ENCODE results near the gene INTS14.

DNA sequence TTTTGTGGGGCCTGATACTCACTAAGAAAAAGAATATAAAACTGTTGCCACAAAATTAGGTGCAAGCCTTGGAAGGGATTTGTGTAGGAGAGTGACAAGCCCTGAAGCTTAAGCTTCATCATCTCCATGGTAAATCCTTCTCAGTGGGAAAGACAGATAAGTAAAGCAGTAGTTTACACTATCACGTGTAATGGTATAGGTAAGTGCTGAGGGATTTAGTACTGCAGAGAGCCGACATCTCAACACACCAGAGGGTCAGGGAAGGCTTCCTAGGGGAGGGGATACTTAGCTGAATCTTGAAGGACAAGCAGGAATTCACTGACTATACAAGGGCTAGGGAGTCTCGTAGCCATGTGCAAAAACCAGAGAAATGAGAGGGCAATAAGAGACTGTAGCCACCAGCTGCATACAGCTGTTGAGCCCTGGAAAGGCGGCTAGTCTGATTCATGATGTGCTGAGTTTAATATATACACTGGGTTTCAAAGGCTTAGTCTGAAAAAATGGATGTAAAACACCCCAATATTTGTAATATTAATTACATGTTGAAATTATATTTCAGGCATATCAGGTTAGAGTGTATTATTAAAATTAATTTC, 21.9 kb upstream of the INTS14 start:
- TF ChIP-seq, protein P1, sequence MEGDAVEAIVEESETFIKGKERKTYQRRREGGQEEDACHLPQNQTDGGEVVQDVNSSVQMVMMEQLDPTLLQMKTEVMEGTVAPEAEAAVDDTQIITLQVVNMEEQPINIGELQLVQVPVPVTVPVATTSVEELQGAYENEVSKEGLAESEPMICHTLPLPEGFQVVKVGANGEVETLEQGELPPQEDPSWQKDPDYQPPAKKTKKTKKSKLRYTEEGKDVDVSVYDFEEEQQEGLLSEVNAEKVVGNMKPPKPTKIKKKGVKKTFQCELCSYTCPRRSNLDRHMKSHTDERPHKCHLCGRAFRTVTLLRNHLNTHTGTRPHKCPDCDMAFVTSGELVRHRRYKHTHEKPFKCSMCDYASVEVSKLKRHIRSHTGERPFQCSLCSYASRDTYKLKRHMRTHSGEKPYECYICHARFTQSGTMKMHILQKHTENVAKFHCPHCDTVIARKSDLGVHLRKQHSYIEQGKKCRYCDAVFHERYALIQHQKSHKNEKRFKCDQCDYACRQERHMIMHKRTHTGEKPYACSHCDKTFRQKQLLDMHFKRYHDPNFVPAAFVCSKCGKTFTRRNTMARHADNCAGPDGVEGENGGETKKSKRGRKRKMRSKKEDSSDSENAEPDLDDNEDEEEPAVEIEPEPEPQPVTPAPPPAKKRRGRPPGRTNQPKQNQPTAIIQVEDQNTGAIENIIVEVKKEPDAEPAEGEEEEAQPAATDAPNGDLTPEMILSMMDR (IDR thresholded peaks at IDR 0.05; ENCODE audit: control extremely low read depth in 1 of 3, insufficient read depth in 1 of 3, low read depth in 1 of 3, low read length in 3 of 3), result no peak
- TF ChIP-seq, protein P2, sequence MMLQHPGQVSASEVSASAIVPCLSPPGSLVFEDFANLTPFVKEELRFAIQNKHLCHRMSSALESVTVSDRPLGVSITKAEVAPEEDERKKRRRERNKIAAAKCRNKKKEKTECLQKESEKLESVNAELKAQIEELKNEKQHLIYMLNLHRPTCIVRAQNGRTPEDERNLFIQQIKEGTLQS (IDR thresholded peaks at IDR 0.05; ENCODE audit: insufficient read depth, low read depth, low read length), result no peak
